Esophagus muscularis mucosa (tissue), 3 donors: ENCODE measurements around the gene FHL5.
"Not testable (repeated sequence)": the region's sequence is repeated elsewhere in the genome, so short reads cannot be mapped to it uniquely, and the experiment has no call there.

Experiments used
- CTCF ChIP-seq, 3 experiments: fragments of 200-600 bp in 2 of 3; fragments of 450-650 bp in 1 of 3; sonication (generic) in 2 of 3; IDR thresholded peaks; one replicate each; pipeline ENCODE4 v1.5.1; 2017 to 2019; ENCODE audit warnings: antibody characterized with exemption in 3 of 3, mild to moderate bottlenecking in 2 of 3, moderate library complexity in 1 of 3
- POLR2A ChIP-seq: fragments of 450-650 bp; IDR thresholded peaks from one replicate; pipeline ENCODE4 v1.6.1; 2017; ENCODE audit warnings: antibody characterized with exemption, moderate library complexity, mild to moderate bottlenecking, low read depth
- POLR2AphosphoS5 ChIP-seq, 2 donors: sonication (generic); formaldehyde crosslinking; IDR thresholded peaks; one replicate each; pipeline ENCODE4 v1.6.1; 2017; ENCODE audit warnings: antibody characterized with exemption in 2 of 2

GRCh38 chr6:96559740-96560139 is 3.2 kb upstream of the FHL5 start:
- not testable (repeated sequence) for TF ChIP-seq POLR2AphosphoS5 (IDR thresholded peaks at IDR 0.05); POLR2A; CTCF (IDR thresholded peaks at IDR 0.05)
